GM18517 (cell line): Measurements from ENCODE around the gene MACF1.
"Not testable (repeated sequence)": the region's sequence is repeated elsewhere in the genome, so short reads cannot be mapped to it uniquely, and the experiment has no call there.

Source experiments
- ATAC-seq: cut with Tn5 transposase; IDR thresholded peaks from one replicate; pipeline ENCODE4 v1.9.1; 2021; ENCODE audit warnings: mild to moderate bottlenecking, moderate library complexity; ENCODE audit not compliant: unreplicated experiment

Gene MACF1, protein sequence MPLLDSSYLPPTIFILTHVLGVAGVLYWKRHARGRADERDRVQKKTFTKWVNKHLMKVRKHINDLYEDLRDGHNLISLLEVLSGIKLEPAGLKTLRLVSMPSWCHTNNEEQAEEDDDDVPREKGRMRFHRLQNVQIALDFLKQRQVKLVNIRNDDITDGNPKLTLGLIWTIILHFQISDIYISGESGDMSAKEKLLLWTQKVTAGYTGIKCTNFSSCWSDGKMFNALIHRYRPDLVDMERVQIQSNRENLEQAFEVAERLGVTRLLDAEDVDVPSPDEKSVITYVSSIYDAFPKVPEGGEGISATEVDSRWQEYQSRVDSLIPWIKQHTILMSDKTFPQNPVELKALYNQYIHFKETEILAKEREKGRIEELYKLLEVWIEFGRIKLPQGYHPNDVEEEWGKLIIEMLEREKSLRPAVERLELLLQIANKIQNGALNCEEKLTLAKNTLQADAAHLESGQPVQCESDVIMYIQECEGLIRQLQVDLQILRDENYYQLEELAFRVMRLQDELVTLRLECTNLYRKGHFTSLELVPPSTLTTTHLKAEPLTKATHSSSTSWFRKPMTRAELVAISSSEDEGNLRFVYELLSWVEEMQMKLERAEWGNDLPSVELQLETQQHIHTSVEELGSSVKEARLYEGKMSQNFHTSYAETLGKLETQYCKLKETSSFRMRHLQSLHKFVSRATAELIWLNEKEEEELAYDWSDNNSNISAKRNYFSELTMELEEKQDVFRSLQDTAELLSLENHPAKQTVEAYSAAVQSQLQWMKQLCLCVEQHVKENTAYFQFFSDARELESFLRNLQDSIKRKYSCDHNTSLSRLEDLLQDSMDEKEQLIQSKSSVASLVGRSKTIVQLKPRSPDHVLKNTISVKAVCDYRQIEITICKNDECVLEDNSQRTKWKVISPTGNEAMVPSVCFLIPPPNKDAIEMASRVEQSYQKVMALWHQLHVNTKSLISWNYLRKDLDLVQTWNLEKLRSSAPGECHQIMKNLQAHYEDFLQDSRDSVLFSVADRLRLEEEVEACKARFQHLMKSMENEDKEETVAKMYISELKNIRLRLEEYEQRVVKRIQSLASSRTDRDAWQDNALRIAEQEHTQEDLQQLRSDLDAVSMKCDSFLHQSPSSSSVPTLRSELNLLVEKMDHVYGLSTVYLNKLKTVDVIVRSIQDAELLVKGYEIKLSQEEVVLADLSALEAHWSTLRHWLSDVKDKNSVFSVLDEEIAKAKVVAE (N-terminal part only)

GRCh38 chr1:39204441-39205081 lies at the start of gene MACF1:
MACF1 (plus strand) TSS chr1:39204695; CDS start chr1:39205023, 328 bp downstream.
- no peak for ATAC-seq

DNA sequence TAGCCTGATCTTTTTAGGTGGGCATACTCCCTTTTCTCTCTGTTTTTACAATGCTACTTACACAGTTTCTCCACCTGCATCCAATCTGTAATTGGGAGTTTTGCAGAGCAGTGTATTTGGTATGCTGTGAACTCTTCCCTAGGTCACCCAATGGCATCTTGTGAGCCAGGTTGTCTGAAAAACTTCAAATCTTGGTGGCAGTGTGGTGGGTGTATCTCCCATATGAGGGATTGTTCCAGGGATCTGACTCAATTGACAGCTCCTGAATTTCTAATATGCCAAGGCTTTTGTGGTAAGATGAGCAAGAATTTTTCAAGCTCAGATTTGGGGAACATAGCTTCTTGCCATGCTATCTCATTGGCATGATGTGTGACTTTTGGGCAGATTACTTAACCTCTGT lies 47.2 kb upstream of the MACF1 start:
- no peak for ATAC-seq

- no peak for ATAC-seq
Observed at GRCh38 chr1:39158327-39159086, 46.0 kb upstream of the MACF1 start.

DNA sequence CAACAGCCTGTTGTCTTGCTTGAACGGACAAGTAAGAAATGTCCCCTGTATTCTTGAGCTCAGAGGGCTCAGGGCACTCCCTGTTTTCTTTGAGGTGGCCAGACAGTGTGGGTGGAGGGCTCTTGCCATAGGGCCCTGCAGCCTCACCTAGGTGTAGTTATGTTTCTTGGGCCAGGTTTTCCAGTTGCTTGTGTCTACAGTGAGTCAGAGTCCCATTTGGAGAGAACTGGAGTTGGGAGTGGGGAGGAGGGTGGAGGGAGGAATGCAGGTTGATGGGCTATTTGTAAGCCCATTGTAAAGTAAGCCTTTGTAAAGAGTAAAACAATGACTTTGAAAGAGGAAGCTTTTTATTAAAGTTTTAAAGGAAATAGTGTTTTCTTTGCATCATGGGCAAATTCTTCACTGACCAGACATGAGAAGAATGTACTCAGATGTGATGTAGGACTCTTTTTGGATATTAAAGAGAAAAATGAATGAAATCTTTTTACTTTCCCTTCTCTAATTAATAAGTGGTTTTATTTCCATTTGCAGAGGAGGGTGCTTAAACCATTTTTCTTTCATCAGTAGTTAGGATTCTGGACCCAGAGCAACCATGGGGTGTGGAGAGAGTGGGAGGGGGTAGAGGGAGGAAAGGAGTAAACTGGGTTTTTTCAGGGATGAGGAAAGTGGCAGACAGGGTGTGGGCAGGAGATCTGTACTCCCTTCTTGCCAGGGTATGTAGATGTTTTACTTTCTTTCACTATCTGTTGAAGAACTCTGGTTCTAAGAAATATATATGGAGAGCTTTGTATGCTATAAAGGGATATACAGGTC lies 45.1 kb upstream of the MACF1 start:
- ATAC-seq, result no peak

DNA sequence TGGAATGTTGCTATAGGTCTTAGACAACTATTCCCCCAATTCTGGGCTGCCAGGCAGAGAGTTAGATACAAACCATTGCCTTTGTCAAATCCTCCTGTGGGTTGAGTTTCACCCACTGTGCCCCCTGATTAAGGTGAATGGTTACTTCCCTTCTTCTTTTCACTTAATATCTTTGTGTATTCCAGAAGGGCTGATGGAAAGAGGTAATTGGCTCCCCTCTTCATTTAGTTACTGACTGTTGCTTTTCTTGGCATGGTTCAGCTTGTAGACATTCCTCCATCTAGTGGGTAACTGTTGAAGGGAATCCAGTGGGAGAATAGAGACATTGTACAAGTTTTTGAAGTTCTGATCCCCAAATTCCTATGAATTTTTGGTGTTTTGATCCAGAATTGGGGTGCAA lies 43.8 kb upstream of the MACF1 start:
- ATAC-seq, result no peak

DNA sequence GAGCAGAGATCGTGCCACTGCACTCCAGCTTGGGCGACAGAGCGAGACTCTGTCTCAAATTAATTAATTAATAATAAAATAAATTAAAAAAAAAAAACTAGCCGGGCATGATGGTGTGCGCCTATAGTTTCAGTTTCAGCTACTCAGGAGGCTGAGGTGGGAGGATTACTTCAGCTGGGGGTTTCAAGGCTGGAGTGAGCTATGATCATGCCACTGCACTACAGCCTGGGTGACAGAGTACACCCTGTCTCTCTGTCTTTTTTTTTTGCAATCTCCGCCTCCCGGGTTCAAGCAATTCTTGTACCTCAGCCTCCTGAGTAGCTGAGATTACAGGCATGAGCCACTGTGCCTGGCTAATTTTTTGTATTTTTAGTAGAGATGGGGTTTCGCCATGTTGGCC lies 42.7 kb upstream of the MACF1 start:
- not testable (repeated sequence) for ATAC-seq

DNA sequence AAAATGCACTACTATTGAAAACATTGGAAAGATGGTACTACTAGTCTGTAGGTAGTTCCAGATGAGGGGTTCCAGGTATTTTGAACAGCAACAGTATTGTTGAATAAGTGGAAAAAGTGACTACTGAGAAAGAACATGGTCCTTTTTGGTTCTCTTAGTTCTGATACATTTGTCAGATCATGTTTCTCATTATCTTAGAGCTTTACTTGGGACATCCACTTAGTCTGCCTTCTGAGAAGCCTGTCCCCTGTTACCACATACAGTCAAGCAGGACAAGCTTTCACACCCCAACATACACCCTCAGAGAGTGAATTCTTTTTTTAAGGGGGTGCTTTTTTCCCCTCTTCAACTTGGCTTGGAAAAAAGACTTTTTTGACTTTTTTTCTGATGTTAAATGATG lies 41.0 kb upstream of the MACF1 start:
- ATAC-seq, result no peak

- no peak for ATAC-seq
Observed at GRCh38 chr1:39164256-39164655, 40.2 kb upstream of the MACF1 start.

GRCh38 chr1:39165049-39165448 lies 39.4 kb upstream of the MACF1 start:
- ATAC-seq, result no peak

DNA sequence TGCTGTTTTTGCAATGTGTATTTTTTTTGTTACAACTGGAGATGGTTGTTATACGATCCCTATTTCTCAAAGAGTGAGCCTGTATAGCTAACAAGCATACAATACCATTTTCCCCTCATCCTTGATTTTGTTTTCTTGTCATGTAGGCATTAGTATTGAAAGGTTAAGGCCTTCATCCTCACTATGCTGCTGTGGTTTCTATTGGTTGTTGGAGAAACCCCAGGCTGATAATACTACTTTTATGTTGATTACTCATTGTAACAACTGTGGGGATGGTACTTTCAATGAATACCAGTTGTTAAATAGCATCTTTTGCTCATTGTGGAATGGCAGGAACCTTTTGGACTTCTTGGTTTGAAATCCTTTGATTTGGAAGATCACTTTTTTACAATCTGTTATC lies 39.0 kb upstream of the MACF1 start:
- no peak for ATAC-seq

DNA sequence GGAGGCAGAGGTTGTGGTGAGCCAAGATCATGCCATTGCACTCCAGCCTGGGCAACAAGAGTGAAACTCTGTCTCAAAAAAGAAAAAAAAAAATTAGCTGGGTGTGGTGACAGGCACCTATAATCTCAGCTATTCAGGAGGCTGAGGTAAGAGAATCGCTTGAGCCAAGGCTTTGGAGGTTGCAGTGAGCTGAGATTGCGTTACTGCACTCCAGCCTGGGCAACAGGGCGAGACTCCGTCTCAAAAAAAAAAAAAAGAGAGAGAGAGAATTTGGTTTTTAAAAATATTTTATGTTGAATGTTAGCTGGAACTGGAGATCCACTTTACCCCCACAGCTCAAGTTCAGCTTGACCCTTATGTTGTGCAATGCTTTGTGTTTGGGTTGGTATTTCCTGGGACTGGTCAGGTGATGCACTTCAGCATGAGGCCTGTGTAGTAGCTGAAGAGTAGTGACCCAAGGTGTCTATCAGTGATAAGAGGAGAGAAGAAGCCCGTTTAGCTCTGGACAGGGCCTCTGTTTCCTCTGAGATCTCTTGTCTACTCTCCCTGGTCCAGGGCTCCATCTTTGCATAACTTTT lies 36.8 kb upstream of the MACF1 start:
- no peak for ATAC-seq

GRCh38 chr1:39168301-39169080 lies 36.0 kb upstream of the MACF1 start:
- ATAC-seq, result no peak

- no peak for ATAC-seq
Observed at GRCh38 chr1:39170731-39171667, 33.5 kb upstream of the MACF1 start.

GRCh38 chr1:39173119-39173994 lies 31.1 kb upstream of the MACF1 start:
- no peak for ATAC-seq

DNA sequence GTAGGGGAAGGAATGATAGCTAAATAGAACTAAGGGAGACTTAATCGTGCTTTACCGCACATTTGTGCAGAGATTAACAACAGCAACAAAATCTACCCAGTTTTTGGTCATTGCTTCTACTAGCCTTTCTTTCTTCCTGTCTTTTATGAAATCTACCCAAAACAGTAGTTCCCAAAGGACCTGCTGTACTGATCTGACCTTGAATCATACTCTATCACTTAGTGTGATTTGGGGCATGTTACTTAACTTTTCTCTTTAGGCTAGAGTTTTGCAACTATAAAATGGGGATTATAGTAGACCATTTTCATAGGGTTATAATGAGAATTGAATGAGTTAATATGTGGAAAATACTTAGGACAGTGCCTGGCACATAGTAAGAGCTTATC lies 30.5 kb upstream of the MACF1 start:
- no peak for ATAC-seq
